Endothelial cell of umbilical vein (primary cell): ENCODE results near the gene TRPM8. TPM values are rescaled to one million over a fixed set of nuclear protein-coding genes. Genes with fewer than 3 reads are reported as not detected.

Source experiments
- BruUV-seq: library from RNA; stranded (reverse); fragments of 400-500 nt; replicated peaks from 2 replicates; lab custom pipeline; 2021; lab: Mats Ljungman, UMichigan
- CTCF ChIA-PET: fragments of 300-600, 350-600 bp; sonication (Branson Sonifier 250); formaldehyde crosslinking; loops from one replicate; lab custom pipeline; 2021; ENCODE audit warnings: antibody characterized with exemption, inconsistent platforms; lab: Charles Lee
- POLR2A ChIA-PET: fragments of 300-600, 350-600 bp; sonication (Branson Sonifier 250); formaldehyde crosslinking; loops from one replicate; lab custom pipeline; 2021; ENCODE audit warnings: antibody characterized with exemption, inconsistent platforms; lab: Charles Lee
- DNase-seq: peaks from one replicate; pipeline ENCODE4 v3.0.0-alpha.2; 2011; ENCODE audit warnings: low read depth, low spot score
- FAIRE-seq: peaks from 2 replicates; lab custom pipeline; 2011; peaks lifted over from hg19 to GRCh38; lab: Jason Lieb, UNC
- H2AFZ ChIP-seq: 2 replicates; pipeline ENCODE4 v1.6.0; 2012; ENCODE audit warnings: low read depth, low read length, control low read depth, inconsistent platforms
- H3K27ac ChIP-seq: 2 replicates; pipeline ENCODE4 v1.5.1; 2011; ENCODE audit warnings: low read depth, mild to moderate bottlenecking, control low read depth, low read length, moderate library complexity; ENCODE audit not compliant: insufficient read depth
- H3K27me3 ChIP-seq, 2 experiments: 2 replicates each; pipeline versions ENCODE4 v1.6.0 to v1.6.1; 2011; ENCODE audit warnings: low read length in 2 of 2, mixed read lengths in 1 of 2; ENCODE audit not compliant: control insufficient read depth in 2 of 2, insufficient read depth in 2 of 2
- H3K36me3 ChIP-seq, 2 experiments: 2 replicates in 1 of 2; 3 replicates in 1 of 2; pipeline ENCODE4 v1.5.1; 2011; ENCODE audit warnings: low read length in 2 of 2, mild to moderate bottlenecking in 1 of 2, moderate library complexity in 1 of 2; ENCODE audit not compliant: control insufficient read depth in 2 of 2, insufficient read depth in 2 of 2; ENCODE audit errors: extremely low read depth in 1 of 2
- H3K4me1 ChIP-seq: 3 replicates; pipeline ENCODE4 v1.5.1; 2011; ENCODE audit warnings: mild to moderate bottlenecking, low read length; ENCODE audit not compliant: control insufficient read depth, insufficient read depth; ENCODE audit errors: extremely low read depth
- H3K4me2 ChIP-seq: 2 replicates; pipeline ENCODE4 v1.6.1; 2011; ENCODE audit warnings: low read length, control low read depth, mixed read lengths; ENCODE audit not compliant: insufficient read depth
- H3K4me3 ChIP-seq, 3 experiments: fragments of 200-600 bp in 1 of 3; sonication (generic), shearing (Covaris generic) in 1 of 3; replicated peaks in 1 of 3; 2 replicates each; pipeline ENCODE4 v1.5.1; 2011 to 2016; ENCODE audit warnings: control low read depth in 3 of 3, low read length in 3 of 3, mild to moderate bottlenecking in 2 of 3, inconsistent platforms in 1 of 3, low read depth in 1 of 3, moderate library complexity in 1 of 3; ENCODE audit not compliant: insufficient read depth in 1 of 3
- H3K79me2 ChIP-seq: 2 replicates; pipeline ENCODE4 v1.6.0; 2012; ENCODE audit warnings: low read length, inconsistent platforms; ENCODE audit not compliant: control insufficient read depth, insufficient read depth
- H3K9ac ChIP-seq: replicated peaks from 2 replicates; pipeline ENCODE3; 2011; ENCODE audit warnings: low read length, control low read depth; ENCODE audit not compliant: insufficient read depth; ENCODE audit errors: extremely low read depth
- H3K9me1 ChIP-seq: replicated peaks from 3 replicates; pipeline ENCODE4 v1.6.0; 2011; ENCODE audit warnings: mild to moderate bottlenecking, low read length; ENCODE audit not compliant: control insufficient read depth, insufficient read depth; ENCODE audit errors: extremely low read depth
- H3K9me3 ChIP-seq: replicated peaks from 2 replicates; pipeline ENCODE4 v1.5.1; 2012; ENCODE audit warnings: low read length, inconsistent platforms; ENCODE audit not compliant: control insufficient read depth, insufficient read depth
- H4K20me1 ChIP-seq: replicated peaks from 2 replicates; pipeline ENCODE3; 2011; ENCODE audit warnings: mild to moderate bottlenecking, low read length; ENCODE audit not compliant: control insufficient read depth, insufficient read depth; ENCODE audit errors: extremely low read depth
- EZH2 ChIP-seq: IDR thresholded peaks from 2 replicates; pipeline ENCODE4 v1.6.1; 2012; ENCODE audit warnings: borderline replicate concordance, low read depth, mild to moderate bottlenecking, moderate library complexity, low read length, inconsistent platforms; ENCODE audit not compliant: severe bottlenecking
- FOS ChIP-seq: IDR thresholded peaks from 2 replicates; pipeline ENCODE4 v1.6.1; 2011; ENCODE audit warnings: mild to moderate bottlenecking, low read length, moderate library complexity, borderline replicate concordance; ENCODE audit not compliant: insufficient read depth
- GATA2 ChIP-seq: IDR thresholded peaks from 2 replicates; pipeline ENCODE4 v1.7.0; 2011; ENCODE audit warnings: low read depth, mild to moderate bottlenecking, moderate library complexity, mixed read lengths, low read length; ENCODE audit not compliant: insufficient read length, insufficient read depth
- JUN ChIP-seq: IDR thresholded peaks from 2 replicates; pipeline ENCODE4 v1.6.1; 2011; ENCODE audit warnings: borderline replicate concordance, low read depth; ENCODE audit not compliant: insufficient read length, insufficient read depth
- MYC ChIP-seq: IDR thresholded peaks from one replicate; pipeline ENCODE4 v1.6.1; 2011; ENCODE audit warnings: mild to moderate bottlenecking, low read depth, low read length
- POLR2A ChIP-seq: IDR thresholded peaks from 2 replicates; pipeline ENCODE4 v1.6.1; 2012; ENCODE audit warnings: low read depth, mild to moderate bottlenecking, control low read depth, low read length
- POLR2AphosphoS5 ChIP-seq: IDR thresholded peaks from 2 replicates; pipeline ENCODE4 v1.6.1; 2012; ENCODE audit warnings: low read depth, mild to moderate bottlenecking, control low read depth, low read length, moderate library complexity; ENCODE audit not compliant: insufficient read depth
- dilution Hi-C: fragments of 300-500 bp; cut with MboI; formaldehyde crosslinking; loops from one replicate; pipeline ENCODE4 v1.15.0; 2019; ENCODE audit warnings: low sequenced_read_pairs; ENCODE audit not compliant: extremely low pct_ligation_motif_present
- intact Hi-C: fragments of 100-400 bp; cut with micrococcal nuclease; formaldehyde crosslinking; loops from one replicate; pipeline ENCODE4 v1.10.0; 2022
- polyA plus RNA-seq, 4 experiments: library from polyadenylated mRNA; depleted of rRNA in 3 of 4; stranded (reverse) in 3 of 4; unstranded in 1 of 4; fragments of >200 nt; gene quantifications; 2 replicates each; pipeline versions ENCODE4 v1.2.1 to v1.2.3, GENCODE V29; 2011 to 2012; ENCODE audit warnings: missing spikeins in 1 of 4
- total RNA-seq: library from RNA; stranded (reverse); gene quantifications from 2 replicates; pipeline ENCODE4 v1.2.3, GENCODE V29; 2021
- TF ChIP-seq, protein P1 (sequence below), 2 donors: IDR thresholded peaks; 1 replicate in 1 of 2; 2 replicates in 1 of 2; pipeline ENCODE4 v1.5.1; 2011; ENCODE audit warnings: low read length in 2 of 2, mild to moderate bottlenecking in 2 of 2, moderate library complexity in 2 of 2, control low read depth in 1 of 2, inconsistent platforms in 1 of 2, low read depth in 1 of 2; ENCODE audit not compliant: insufficient read depth in 1 of 2; ENCODE audit errors: extremely low read depth in 1 of 2
- TF ChIP-seq, protein P2 (sequence below): IDR thresholded peaks from 2 replicates; pipeline ENCODE4 v1.6.1; 2011; ENCODE audit not compliant: insufficient read depth, insufficient read length

TRPM8 gene
- total and polyA plus RNA-seq, 2 donors (not counting 3 experiments of a cell fraction or from before 2014, with no cell fraction given): not detected

DNA sequence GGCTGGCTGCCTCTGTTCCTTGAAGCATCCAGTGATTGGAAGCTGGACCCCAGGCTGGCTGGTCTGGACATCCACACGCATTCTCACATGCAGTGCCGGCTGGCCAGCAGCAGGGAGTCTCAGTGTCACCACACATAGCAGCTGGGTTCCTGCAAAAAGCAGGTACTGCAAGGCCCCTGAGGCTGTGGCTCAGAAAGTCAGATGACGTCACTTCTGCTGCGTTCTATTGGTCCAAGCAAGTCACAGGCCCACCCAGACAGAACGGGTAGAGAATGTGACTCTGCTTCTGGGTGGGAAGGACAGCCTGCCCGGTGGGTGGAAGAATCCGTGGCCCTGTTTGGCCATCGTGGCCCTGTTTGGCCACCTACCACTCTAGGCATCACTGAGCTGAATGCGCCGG, 82.0 kb downstream of the TRPM8 start:
- peaks cover 0 to 3% of the 10 kb centered on the region in 2 experiments for H3K27me3 ChIP-seq
- no peak overlapping the region for H3K4me3 ChIP-seq
- DNase-seq: no peak
- no peaks in the 10 kb centered on the region for H3K36me3 ChIP-seq
- no peaks in the 10 kb centered on the region for H3K9me1 ChIP-seq
- BruUV-seq: no TSS peak
- no peak overlapping the region for H3K4me2 ChIP-seq
- no peak overlapping the region for H2AFZ ChIP-seq
- H3K27ac ChIP-seq: no peak overlapping the region
- no peaks in the 10 kb centered on the region for H3K4me1 ChIP-seq
- no peaks in the 10 kb centered on the region for H4K20me1 ChIP-seq
- H3K79me2 ChIP-seq: no peaks in the 10 kb centered on the region
- TF ChIP-seq, protein P1, sequence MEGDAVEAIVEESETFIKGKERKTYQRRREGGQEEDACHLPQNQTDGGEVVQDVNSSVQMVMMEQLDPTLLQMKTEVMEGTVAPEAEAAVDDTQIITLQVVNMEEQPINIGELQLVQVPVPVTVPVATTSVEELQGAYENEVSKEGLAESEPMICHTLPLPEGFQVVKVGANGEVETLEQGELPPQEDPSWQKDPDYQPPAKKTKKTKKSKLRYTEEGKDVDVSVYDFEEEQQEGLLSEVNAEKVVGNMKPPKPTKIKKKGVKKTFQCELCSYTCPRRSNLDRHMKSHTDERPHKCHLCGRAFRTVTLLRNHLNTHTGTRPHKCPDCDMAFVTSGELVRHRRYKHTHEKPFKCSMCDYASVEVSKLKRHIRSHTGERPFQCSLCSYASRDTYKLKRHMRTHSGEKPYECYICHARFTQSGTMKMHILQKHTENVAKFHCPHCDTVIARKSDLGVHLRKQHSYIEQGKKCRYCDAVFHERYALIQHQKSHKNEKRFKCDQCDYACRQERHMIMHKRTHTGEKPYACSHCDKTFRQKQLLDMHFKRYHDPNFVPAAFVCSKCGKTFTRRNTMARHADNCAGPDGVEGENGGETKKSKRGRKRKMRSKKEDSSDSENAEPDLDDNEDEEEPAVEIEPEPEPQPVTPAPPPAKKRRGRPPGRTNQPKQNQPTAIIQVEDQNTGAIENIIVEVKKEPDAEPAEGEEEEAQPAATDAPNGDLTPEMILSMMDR (IDR thresholded peaks at IDR 0.05; ENCODE audit: extremely low read depth in 1 of 2, insufficient read depth in 1 of 2, low read depth in 1 of 2, low read length in 2 of 2): no peak
- TF ChIP-seq POLR2A (no peak), FOS (no peak), MYC (no peak), POLR2AphosphoS5 (no peak), EZH2 (no peak), JUN (no peak), GATA2 (no peak)
- TF ChIP-seq, protein P2, sequence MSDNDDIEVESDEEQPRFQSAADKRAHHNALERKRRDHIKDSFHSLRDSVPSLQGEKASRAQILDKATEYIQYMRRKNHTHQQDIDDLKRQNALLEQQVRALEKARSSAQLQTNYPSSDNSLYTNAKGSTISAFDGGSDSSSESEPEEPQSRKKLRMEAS: no peak
- H3K9me3 ChIP-seq: no peaks in the 10 kb centered on the region
- FAIRE-seq: no peak
- dilution Hi-C loops: no loop called here
- POLR2A ChIA-PET: no interaction called here
- H3K9ac ChIP-seq: no peak overlapping the region
- CTCF ChIA-PET: no interaction called here
- intact Hi-C loops: no loop called here
